AG10803 (cell line): ENCODE measurements around the gene HABP4.

Source experiments
- DNase-seq: peaks from one replicate; pipeline ENCODE4 v3.0.0; 2010; ENCODE audit warnings: low read depth
- H3K4me3 ChIP-seq: 2 replicates; pipeline ENCODE4 v1.5.1; 2011; ENCODE audit warnings: mild to moderate bottlenecking, low read length, control low read depth
- TF ChIP-seq, protein P1 (sequence below): conservative IDR thresholded peaks from 2 replicates; pipeline ENCODE4 v1.5.1; 2011; ENCODE audit warnings: mild to moderate bottlenecking, low read length, control low read depth, inconsistent platforms

HABP4 gene

DNA sequence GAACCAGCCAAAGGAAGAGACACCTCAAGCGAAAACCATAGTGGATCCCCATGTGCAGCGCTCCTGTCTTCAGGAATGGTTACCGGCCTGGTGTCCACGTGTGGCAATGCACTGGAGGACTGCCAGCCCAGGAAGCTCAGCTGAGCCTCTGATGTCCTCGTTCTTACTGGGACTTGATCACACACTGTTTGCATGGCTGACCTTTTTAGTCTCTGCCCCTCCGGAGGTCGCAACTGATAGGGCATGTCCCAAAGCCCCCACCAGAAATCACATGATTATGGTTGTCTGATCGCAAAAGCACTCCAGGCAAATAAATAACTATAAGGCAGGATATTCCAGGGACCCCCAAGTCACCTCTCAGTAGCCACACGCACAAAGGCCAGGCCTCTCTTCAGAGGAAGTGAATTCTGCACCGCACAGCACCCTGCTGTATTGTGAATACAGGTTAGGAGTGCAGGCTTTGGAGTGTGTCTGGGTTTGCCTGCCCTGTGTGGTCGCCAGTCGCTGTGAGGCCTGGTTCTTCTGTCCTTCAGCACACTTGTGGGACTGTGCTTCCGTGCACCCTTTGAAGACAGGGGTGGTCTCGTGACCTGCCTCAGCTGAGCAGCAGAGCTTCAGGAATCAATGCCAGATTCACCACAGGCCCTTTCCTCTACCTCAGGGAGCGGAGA is 13.4 kb upstream of the HABP4 start:
- H3K4me3 ChIP-seq, result no peak overlapping the region
- TF ChIP-seq, protein P1, sequence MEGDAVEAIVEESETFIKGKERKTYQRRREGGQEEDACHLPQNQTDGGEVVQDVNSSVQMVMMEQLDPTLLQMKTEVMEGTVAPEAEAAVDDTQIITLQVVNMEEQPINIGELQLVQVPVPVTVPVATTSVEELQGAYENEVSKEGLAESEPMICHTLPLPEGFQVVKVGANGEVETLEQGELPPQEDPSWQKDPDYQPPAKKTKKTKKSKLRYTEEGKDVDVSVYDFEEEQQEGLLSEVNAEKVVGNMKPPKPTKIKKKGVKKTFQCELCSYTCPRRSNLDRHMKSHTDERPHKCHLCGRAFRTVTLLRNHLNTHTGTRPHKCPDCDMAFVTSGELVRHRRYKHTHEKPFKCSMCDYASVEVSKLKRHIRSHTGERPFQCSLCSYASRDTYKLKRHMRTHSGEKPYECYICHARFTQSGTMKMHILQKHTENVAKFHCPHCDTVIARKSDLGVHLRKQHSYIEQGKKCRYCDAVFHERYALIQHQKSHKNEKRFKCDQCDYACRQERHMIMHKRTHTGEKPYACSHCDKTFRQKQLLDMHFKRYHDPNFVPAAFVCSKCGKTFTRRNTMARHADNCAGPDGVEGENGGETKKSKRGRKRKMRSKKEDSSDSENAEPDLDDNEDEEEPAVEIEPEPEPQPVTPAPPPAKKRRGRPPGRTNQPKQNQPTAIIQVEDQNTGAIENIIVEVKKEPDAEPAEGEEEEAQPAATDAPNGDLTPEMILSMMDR, result no peak
- DNase-seq, result no peak

DNA sequence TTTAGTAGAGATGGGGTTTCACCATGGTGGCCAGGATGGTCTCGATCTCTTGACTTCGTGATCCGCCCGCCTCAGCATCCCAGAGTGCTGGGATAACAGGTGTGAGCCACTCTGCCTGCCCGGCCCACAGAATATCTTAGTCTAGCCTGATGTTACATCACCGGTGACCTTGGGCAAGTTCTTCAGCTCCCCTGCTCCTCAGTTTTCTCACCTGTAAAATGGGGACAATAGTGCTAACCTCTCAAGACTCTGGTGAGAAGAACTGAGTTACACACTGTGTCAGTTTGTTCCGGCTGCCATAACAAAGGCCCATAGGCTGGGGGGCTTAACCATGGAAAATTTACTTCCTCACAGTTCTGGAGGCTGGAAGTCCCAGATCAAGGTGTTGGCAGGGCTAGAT is 12.5 kb upstream of the HABP4 start:
- no peak for DNase-seq
- TF ChIP-seq, protein P1, result no peak
- no peak overlapping the region for H3K4me3 ChIP-seq

DNA sequence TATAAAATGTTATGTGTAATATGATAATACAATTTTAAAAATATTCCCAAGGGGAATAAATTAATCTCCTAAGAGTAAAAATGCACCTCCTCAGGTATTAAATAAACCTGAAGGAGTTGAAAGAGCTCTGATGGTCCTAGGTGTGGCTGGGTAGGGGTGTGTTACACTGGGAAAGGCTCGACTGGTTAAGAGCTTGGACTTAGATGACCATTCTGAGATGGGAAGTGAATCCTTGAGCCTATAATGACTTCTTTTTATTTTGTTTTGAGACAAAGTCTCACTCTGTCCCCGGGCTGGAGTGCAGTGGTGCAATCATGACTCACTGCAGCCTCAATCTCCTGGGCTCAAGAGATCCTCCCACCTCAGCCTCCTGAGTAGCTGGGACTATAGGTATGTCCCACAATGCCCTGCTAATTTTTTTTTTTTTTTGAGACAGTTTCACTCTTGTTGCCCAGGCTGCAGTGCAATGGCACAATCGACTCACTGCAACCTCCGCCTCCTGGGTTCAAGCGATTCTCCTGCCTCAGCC is 9.2 kb upstream of the HABP4 start:
- DNase-seq, result no peak
- TF ChIP-seq, protein P1, result no peak
- H3K4me3 ChIP-seq, result no peak overlapping the region

- DNase-seq, result no peak
- no peak overlapping the region for H3K4me3 ChIP-seq
- TF ChIP-seq, protein P1, result peak; percentile 41
Measured at GRCh38 chr9:96441798-96442445, 8.0 kb upstream of the HABP4 start.

- TF ChIP-seq, protein P1, result no peak
- H3K4me3 ChIP-seq, result no peak overlapping the region
- DNase-seq, result no peak
Measured at GRCh38 chr9:96442491-96442890, 7.5 kb upstream of the HABP4 start.

DNA sequence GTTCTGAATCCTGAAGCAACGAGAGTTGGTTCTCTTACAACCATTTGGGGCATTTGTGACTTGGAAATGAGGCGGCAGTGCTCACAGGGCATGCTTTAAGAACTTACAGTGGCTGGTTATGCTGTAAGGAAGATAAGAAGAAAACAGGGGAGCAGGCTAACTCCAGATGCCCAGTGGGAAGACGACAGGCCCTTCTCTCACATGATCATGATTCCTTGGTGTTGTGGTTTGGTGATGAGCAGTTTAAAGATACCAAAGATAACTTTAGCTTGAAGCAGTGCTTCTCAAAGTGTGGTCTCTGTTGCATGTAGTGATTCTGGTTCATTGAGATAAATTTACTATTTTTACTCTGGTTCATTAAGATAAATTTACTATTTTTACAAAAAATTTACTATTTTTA is 2.6 kb upstream of the HABP4 start:
- H3K4me3 ChIP-seq, result no peak overlapping the region
- peak; percentile 12 for DNase-seq
- TF ChIP-seq, protein P1, result no peak
